Naive B cell (primary cell): Measurements from ENCODE around the gene TPRG1. TPM values are rescaled to one million over a fixed set of nuclear protein-coding genes. Genes with fewer than 3 reads are reported as not detected.
"Not testable (repeated sequence)": the region's sequence is repeated elsewhere in the genome, so short reads cannot be mapped to it uniquely, and the experiment has no call there.

Experiments used
- ATAC-seq, 2 donors: fragments of 150-1000 bp; cut with Tn5 transposase; 2 replicates each; pipeline ENCODE4 v1.10.0; 2021; ENCODE audit warnings: low read depth in 2 of 2, mild to moderate bottlenecking in 2 of 2, moderate library complexity in 2 of 2
- DNase-seq: peaks from one replicate; pipeline ENCODE4 v3.0.0; 2022
- H3K27ac Mint-ChIP-seq, 6 donors: one replicate each; pipeline ENCODE4 v1.8.0; 2020 to 2022; ENCODE audit warnings: mild to moderate bottlenecking in 6 of 6, mixed read lengths in 6 of 6, moderate library complexity in 5 of 6, inconsistent platforms in 2 of 6
- H3K27me3 Mint-ChIP-seq, 3 donors: one replicate each; pipeline ENCODE4 v1.8.0; 2021 to 2022; ENCODE audit warnings: mixed read lengths in 3 of 3, mild to moderate bottlenecking in 1 of 3
- H3K36me3 Mint-ChIP-seq, 2 donors: one replicate each; pipeline ENCODE4 v1.8.0; 2020 to 2022; ENCODE audit warnings: mixed read lengths in 2 of 2, inconsistent platforms in 1 of 2, mild to moderate bottlenecking in 1 of 2
- H3K4me1 Mint-ChIP-seq, 3 donors: one replicate each; pipeline ENCODE4 v1.8.0; 2020 to 2022; ENCODE audit warnings: mixed read lengths in 3 of 3, inconsistent platforms in 1 of 3, mild to moderate bottlenecking in 1 of 3, moderate library complexity in 1 of 3
- H3K4me3 Mint-ChIP-seq, 8 donors: one replicate each; pipeline ENCODE4 v1.8.0; 2020 to 2022; ENCODE audit warnings: mild to moderate bottlenecking in 8 of 8, mixed read lengths in 8 of 8, moderate library complexity in 8 of 8, inconsistent platforms in 2 of 8
- H3K9me3 Mint-ChIP-seq, 7 donors: one replicate each; pipeline ENCODE4 v1.8.0; 2020 to 2022; ENCODE audit warnings: mixed read lengths in 7 of 7, mild to moderate bottlenecking in 5 of 7, inconsistent platforms in 2 of 7, moderate library complexity in 1 of 7
- polyA plus RNA-seq, 6 donors: library from polyadenylated mRNA; unstranded; fragments of 300-500 nt; fragmentation: Illumina TruSeq; gene quantifications; one replicate each; pipeline ENCODE4 v1.2.3, GENCODE V29; 2021; ENCODE audit warnings: low read depth in 6 of 6

TPRG1 gene
- polyA plus RNA-seq, 6 donors from 2014 or later = 0.05 TPM; not detected in 5

- H3K4me1 Mint-ChIP-seq = peaks cover 12 to 23% (median 13%) of the 10 kb centered on the region in 3 donors
- peaks cover 0 to 11% of the 10 kb centered on the region in 2 donors for H3K36me3 Mint-ChIP-seq
- peak; percentile 79 to 94 for ATAC-seq
- DNase-seq = peak; percentile 16
- H3K4me3 Mint-ChIP-seq = peak overlapping the region in 5 of 8 donors; percentile 16 to 85 (median 56)
- peak overlapping the region in 2 of 6 donors; percentile 16 to 63 for H3K27ac Mint-ChIP-seq
- H3K9me3 Mint-ChIP-seq = peaks cover 2 to 40% (median 7%) of the 10 kb centered on the region in 7 donors
- peaks cover 16 to 31% (median 26%) of the 10 kb centered on the region in 3 donors for H3K27me3 Mint-ChIP-seq
Observed at GRCh38 chr3:189324538-189325138, 152.9 kb downstream of the TPRG1 start.

DNA sequence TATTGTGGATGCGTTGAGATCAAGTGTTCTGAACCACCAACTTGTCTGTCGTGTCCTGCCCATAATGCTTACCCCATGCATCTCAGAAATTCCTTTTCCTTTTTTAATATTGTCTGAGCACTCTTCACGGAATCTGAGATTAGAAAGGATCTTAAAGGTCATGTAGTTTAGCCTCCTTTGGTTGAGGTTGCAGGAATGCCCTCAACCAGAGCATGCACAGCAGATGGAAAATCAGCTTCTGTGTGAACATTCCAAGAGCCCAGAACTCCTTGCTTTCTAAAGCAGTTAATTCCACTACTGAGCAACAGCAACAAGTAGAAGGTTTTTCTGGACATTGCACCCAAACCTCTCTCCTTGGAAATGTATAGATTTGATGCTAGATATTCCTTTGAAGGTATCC is 153.7 kb downstream of the TPRG1 start:
- DNase-seq (no peak), ATAC-seq (no peak)
- H3K27ac Mint-ChIP-seq = no peak overlapping the region
- H3K36me3 Mint-ChIP-seq = peaks cover 0 to 11% of the 10 kb centered on the region in 2 donors
- peaks cover 12 to 23% (median 13%) of the 10 kb centered on the region in 3 donors for H3K4me1 Mint-ChIP-seq
- H3K27me3 Mint-ChIP-seq = peaks cover 20 to 36% (median 29%) of the 10 kb centered on the region in 3 donors
- H3K9me3 Mint-ChIP-seq = peaks cover 2 to 40% (median 7%) of the 10 kb centered on the region in 7 donors
- H3K4me3 Mint-ChIP-seq = no peak overlapping the region

GRCh38 chr3:189329630-189330029 is 157.9 kb downstream of the TPRG1 start:
- ATAC-seq, H3K36me3 Mint-ChIP-seq, H3K4me3 Mint-ChIP-seq, H3K27ac Mint-ChIP-seq, DNase-seq: not testable (repeated sequence)
- Mint-ChIP-seq H3K27me3 (peaks cover 26 to 28% (median 28%) of the 10 kb centered on the region in 3 donors), H3K4me1 (peaks cover 7 to 11% (median 8%) of the 10 kb centered on the region in 3 donors), H3K9me3 (peaks cover 0 to 23% (median 2%) of the 10 kb centered on the region in 7 donors)

DNA sequence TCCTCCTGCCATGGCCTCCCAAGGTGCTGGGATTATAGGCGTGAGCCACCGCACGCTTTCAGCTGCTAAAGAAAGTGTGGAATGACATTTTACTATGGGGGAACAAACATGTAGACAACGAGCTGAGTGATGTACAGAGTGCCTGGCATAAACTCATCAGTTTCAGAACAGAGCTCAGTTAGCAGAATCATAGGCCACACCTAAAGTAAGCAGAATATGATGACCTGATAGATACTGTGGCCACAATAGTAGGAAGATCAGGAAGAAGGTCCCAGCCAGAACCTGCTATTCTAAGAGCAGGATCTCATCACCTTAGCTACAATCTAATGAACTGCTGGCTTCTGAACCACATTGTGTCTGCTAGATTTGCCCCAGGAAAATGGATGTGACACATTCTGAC is 158.3 kb downstream of the TPRG1 start:
- Mint-ChIP-seq H3K4me1 (peaks cover 5 to 7% (median 6%) of the 10 kb centered on the region in 3 donors), H3K4me3 (no peak overlapping the region), H3K9me3 (peaks cover 0 to 19% (median 2%) of the 10 kb centered on the region in 7 donors)

GRCh38 chr3:189331002-189331418 is 159.2 kb downstream of the TPRG1 start:
- DNase-seq (no peak), ATAC-seq (no peak)
- Mint-ChIP-seq H3K4me1 (no peaks in the 10 kb centered on the region), H3K27me3 (peaks cover 26 to 28% (median 28%) of the 10 kb centered on the region in 3 donors), H3K36me3 (no peaks in the 10 kb centered on the region), H3K27ac (no peak overlapping the region), H3K4me3 (no peak overlapping the region), H3K9me3 (peaks cover 0 to 10% (median 2%) of the 10 kb centered on the region in 7 donors)

More for the DNA sequence above, 158.3 kb downstream of the TPRG1 start:
- H3K36me3 Mint-ChIP-seq = no peaks in the 10 kb centered on the region
- DNase-seq = no peak
- H3K27ac Mint-ChIP-seq = no peak overlapping the region
- peaks cover 26 to 28% (median 28%) of the 10 kb centered on the region in 3 donors for H3K27me3 Mint-ChIP-seq
- ATAC-seq = no peak

DNA sequence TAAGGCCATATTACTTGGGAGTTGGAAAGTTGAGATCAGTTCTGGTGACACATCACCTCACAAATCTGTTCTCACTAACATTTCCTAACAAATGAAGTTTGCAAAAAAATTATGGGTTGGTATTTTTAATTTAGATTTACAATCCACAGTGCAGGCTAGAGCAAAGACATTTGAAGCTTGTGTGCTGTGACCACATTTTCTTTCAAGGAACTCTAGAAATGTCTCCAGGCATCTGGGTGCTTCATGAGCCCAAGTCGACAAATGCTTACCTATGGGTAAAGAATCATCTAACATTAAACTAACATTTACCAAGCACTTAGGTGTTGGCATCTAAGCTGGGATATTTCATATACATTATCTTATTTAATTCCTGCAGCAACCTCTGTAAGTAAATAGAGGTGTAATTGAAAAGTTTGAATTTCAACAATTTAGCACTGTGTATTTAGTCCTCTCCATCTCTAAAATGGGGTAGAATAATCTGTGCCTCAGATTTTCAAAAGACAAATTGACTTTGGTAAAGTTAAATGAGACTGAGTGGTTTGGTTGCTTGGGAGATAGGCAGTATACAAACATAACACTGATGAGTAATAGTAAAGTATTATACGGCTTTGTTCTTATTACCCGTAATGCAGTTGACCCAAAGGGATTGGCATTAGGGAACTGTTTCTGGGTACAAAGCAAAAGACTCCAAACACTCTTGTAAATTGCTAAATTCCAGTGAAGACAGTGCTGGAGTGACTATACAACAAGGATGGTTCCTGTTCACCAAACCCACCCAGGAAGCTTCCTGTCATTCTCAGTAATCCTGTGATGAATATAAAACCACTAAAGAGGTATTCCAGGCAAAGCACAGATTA is 162.5 kb downstream of the TPRG1 start:
- Mint-ChIP-seq H3K9me3 (peaks cover 0 to 4% (median 0%) of the 10 kb centered on the region in 7 donors), H3K4me1 (no peaks in the 10 kb centered on the region), H3K27me3 (peaks cover 20 to 34% (median 23%) of the 10 kb centered on the region in 3 donors), H3K4me3 (no peak overlapping the region), H3K27ac (no peak overlapping the region), H3K36me3 (no peaks in the 10 kb centered on the region)
- ATAC-seq = no peak
- no peak for DNase-seq

- no peak for DNase-seq
- Mint-ChIP-seq H3K27ac (no peak overlapping the region), H3K4me3 (no peak overlapping the region), H3K4me1 (no peaks in the 10 kb centered on the region), H3K9me3 (peaks cover 0 to 3% (median 0%) of the 10 kb centered on the region in 7 donors), H3K36me3 (no peaks in the 10 kb centered on the region), H3K27me3 (peaks cover 4 to 22% (median 10%) of the 10 kb centered on the region in 3 donors)
- ATAC-seq = no peak
Observed at GRCh38 chr3:189337673-189338091, 165.9 kb downstream of the TPRG1 start.

DNA sequence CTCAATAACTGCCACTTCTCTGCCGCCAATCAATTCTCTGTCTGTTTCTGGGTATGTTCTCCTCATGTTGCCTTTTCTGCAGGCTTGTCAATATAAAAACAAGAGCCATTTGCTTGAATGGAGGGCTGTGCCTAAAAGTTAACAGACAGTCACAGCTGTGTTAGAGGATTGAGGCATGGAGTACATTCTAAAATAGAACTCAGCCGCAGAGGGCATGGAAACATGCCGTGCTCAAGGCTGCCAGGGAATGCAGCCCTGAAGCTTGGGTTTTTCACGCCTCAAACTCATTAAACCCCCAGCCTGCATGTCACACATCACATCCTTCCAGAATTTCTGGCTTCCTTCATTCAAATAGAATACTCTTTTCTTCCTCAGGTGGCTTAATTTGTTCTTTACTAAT is 166.6 kb downstream of the TPRG1 start:
- peaks cover 0 to 3% (median 0%) of the 10 kb centered on the region in 7 donors for H3K9me3 Mint-ChIP-seq
- H3K4me3 Mint-ChIP-seq = no peak overlapping the region
- peak overlapping the region in 1 of 6 donors; percentile 54 for H3K27ac Mint-ChIP-seq
- ATAC-seq (no peak), DNase-seq (no peak)
- H3K27me3 Mint-ChIP-seq = peaks cover 0 to 18% (median 6%) of the 10 kb centered on the region in 3 donors
- H3K4me1 Mint-ChIP-seq = no peaks in the 10 kb centered on the region
- H3K36me3 Mint-ChIP-seq = no peaks in the 10 kb centered on the region

DNA sequence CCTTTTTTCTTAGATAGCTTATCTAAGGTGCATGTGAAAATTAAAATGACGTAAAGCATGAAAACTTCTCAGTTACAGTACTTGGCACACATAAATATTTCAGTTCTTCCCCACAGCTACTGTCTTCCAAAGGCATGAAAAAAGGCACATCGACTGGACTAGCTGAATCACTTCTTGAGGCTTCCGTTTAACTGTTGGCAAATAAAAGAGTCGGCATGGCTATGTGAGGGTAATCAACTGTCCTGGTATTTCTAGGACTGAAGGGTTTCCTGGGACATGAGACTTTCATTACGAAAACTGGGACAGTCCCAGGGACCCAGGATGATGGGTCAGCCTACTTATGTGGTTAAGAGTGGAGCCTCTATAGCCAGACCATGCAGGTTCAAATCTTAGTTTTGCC is 168.2 kb downstream of the TPRG1 start:
- no peak for ATAC-seq

GRCh38 chr3:189340680-189341460 is 169.1 kb downstream of the TPRG1 start:
- Mint-ChIP-seq H3K9me3 (peaks cover 0 to 1% (median 0%) of the 10 kb centered on the region in 7 donors), H3K27ac (no peak overlapping the region), H3K4me3 (no peak overlapping the region), H3K4me1 (no peaks in the 10 kb centered on the region), H3K27me3 (peaks cover 0 to 24% (median 12%) of the 10 kb centered on the region in 3 donors), H3K36me3 (no peaks in the 10 kb centered on the region)
- DNase-seq = no peak
- ATAC-seq = no peak

More for the DNA sequence above, 168.2 kb downstream of the TPRG1 start:
- H3K36me3 Mint-ChIP-seq = no peaks in the 10 kb centered on the region
- peaks cover 0 to 20% (median 12%) of the 10 kb centered on the region in 3 donors for H3K27me3 Mint-ChIP-seq
- no peaks in the 10 kb centered on the region for H3K4me1 Mint-ChIP-seq
- DNase-seq = no peak
- no peak overlapping the region for H3K4me3 Mint-ChIP-seq
- H3K9me3 Mint-ChIP-seq = peaks cover 0 to 3% (median 0%) of the 10 kb centered on the region in 7 donors
- no peak overlapping the region for H3K27ac Mint-ChIP-seq

GRCh38 chr3:189342811-189343210 is 171.0 kb downstream of the TPRG1 start:
- H3K27ac Mint-ChIP-seq = no peak overlapping the region
- no peaks in the 10 kb centered on the region for H3K36me3 Mint-ChIP-seq
- peaks cover 0 to 19% (median 12%) of the 10 kb centered on the region in 3 donors for H3K27me3 Mint-ChIP-seq
- no peaks in the 10 kb centered on the region for H3K4me1 Mint-ChIP-seq
- no peaks in the 10 kb centered on the region for H3K9me3 Mint-ChIP-seq
- H3K4me3 Mint-ChIP-seq = no peak overlapping the region
- no peak for ATAC-seq
- DNase-seq = no peak

DNA sequence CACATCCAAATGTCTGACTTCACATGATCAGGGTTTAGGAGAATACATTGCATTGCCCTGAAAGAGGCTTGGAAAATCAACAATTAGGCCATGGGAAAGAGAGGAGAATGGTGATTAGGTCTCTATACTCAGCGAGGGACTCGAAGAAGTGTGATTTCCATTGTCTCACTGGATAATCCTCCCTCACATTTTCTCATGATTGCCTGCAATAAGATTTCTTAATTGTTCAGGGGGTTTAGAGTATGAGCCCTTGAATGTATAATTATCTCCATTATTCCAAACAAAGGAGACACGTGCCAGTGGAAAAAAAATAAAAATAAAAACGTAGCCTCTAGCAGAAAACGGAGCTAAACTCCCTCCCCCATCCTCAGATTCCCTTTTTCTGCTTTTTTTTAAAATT is 173.2 kb downstream of the TPRG1 start:
- no peaks in the 10 kb centered on the region for H3K4me1 Mint-ChIP-seq
- ATAC-seq (no peak), DNase-seq (no peak)
- H3K4me3 Mint-ChIP-seq = no peak overlapping the region
- peaks cover 0 to 12% (median 9%) of the 10 kb centered on the region in 3 donors for H3K27me3 Mint-ChIP-seq
- no peaks in the 10 kb centered on the region for H3K36me3 Mint-ChIP-seq
- H3K9me3 Mint-ChIP-seq = no peaks in the 10 kb centered on the region
- H3K27ac Mint-ChIP-seq = no peak overlapping the region

- Mint-ChIP-seq H3K27ac (no peak overlapping the region), H3K9me3 (no peaks in the 10 kb centered on the region), H3K27me3 (peaks cover 0 to 5% (median 0%) of the 10 kb centered on the region in 3 donors), H3K36me3 (no peaks in the 10 kb centered on the region), H3K4me1 (no peaks in the 10 kb centered on the region), H3K4me3 (no peak overlapping the region)
- ATAC-seq = no peak
- no peak for DNase-seq
Observed at GRCh38 chr3:189349772-189350171, 178.0 kb downstream of the TPRG1 start.
